Activated gamma-delta T cell (primary cell): ENCODE measurements around the gene NFIB.

Source experiments
- DNase-seq: peaks from one replicate; lab custom pipeline; 2025; lab: John Stamatoyannopoulos, UW

The NFIB gene

DNA sequence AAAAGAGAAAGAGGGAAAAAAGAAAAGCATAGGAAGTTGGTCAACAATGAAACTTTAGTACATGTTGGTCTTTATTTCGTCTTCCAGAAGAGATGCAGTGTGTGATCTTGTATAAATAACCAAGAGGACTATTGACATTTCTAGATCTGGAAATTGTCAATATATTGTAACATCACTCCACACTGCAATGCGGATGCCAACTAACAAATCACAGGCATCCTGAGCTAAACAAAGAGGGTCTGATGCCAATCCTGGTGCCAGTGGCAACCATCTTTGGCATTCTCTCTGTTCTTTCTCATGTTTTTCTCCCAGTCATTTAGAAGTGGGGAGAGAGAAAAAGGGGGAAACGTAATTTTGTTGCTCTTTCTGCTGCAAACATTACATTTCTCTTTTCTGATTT is 9.7 kb downstream of the NFIB start:
- no peak for DNase-seq

DNA sequence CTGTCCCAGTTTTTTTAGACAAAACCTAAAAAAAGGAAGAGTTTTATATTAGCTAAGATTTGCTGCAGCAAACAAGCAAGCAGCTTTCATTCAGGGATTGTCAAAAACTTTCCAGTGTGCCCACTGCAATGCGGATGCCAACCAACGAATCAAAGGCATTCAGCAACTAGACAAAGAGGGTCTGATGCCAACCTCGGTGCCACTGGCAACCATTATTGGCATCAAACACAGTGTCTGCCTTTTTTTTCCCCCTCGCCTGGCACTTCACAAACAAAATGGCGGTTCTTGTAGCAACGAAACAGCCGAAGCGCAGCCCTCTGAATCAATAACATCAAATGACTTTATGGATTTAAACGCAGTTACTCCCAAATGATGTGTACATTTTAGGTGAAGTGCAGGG is 10.4 kb downstream of the NFIB start:
- DNase-seq: no peak

DNA sequence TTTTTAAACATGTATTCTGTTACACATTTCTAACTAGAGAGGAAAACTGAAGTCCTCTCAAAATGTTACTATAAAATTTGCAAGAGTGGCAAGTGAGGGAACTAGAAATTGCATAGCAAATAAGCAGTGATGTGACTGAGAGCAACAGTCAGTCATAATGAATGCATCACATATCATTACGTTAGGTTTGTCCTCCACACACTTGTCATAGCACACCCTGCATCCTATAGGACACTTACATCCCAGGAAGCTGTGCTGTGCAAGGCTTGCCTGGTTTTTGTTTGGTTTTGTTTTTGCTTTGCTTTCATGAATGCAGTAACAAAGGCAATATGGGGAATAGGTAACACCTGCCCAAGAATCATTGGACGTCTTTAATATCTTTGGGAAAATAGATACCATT is 10.8 kb downstream of the NFIB start:
- DNase-seq: no peak

- DNase-seq: no peak
These were observed 11.5 kb downstream of the NFIB start for GRCh38 chr9:14302405-14302804.

GRCh38 chr9:14301583-14302021 is 12.3 kb downstream of the NFIB start:
- no peak for DNase-seq

DNA sequence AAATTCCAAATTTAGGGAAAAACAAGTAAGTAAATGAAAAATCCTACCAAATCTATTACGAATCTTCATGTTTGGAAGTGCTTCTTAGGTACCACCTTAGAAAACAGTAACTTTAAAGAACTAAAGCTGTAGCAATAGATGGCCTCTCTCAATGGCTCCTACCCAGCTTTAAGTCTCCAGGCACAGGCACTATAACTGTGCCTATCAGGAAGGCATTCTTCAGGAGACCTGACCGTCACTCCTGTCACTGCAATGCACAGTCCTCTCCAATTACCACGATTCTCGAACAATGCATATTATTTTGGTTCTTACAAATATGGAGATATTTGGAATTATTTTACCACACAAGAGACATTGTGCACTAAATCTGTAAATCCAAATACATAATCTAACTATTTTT is 12.9 kb downstream of the NFIB start:
- no peak for DNase-seq

GRCh38 chr9:14300588-14300987 is 13.4 kb downstream of the NFIB start:
- no peak for DNase-seq

- DNase-seq: no peak
These were observed 13.9 kb downstream of the NFIB start for GRCh38 chr9:14300040-14300439.

GRCh38 chr9:14298601-14299022 is 15.3 kb downstream of the NFIB start:
- DNase-seq: no peak

GRCh38 chr9:14296495-14297113 is 17.3 kb downstream of the NFIB start:
- DNase-seq: no peak

- DNase-seq: no peak
These were observed 19.3 kb downstream of the NFIB start for GRCh38 chr9:14294659-14295058.

DNA sequence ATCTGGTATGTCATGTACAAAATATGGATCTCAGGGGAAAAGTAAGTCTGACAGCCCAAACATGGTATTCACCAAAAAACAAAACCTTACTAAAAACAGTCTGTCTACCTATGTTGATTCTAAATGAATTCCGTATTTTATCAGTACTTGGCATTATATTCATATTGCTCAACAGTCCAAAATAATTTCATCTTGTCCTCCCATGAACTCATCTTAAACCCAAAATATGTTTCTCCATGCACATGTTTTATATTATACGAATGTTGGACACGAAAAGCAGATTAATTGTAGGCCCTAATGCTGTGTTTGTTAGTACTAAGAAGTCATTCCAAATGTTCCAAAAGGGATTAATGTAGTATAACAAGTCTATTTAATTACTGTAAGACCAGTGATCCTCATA is 20.1 kb downstream of the NFIB start:
- DNase-seq: no peak

DNA sequence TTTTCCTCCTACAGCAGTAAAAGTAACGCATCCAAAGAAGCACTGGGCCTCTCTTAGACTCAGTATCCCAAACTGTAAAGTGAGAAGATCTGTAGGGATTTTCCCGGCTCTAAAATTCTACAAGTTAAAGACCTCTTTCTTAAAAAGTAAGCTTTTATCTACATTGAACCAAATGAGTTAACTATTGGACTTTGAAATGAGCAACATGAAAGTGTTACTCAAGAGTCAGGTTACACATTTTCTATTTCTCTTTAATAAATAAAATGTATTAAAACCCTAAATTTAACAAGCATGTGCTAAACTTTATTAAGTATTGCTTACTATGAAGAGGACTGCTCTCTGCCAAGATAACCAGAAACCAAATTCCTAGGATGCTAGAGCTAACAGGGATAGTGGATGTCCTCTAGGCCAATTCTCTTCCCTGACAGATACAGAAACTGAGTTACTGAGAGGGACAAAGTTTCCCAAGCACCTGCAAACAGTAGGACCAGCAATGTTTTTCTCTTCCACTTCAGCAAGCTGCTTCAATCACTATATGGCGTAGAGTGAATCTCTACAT is 21.7 kb downstream of the NFIB start:
- no peak for DNase-seq

- no peak for DNase-seq
These were observed 24.0 kb downstream of the NFIB start for GRCh38 chr9:14289916-14290315.

GRCh38 chr9:14288433-14288832 is 25.5 kb downstream of the NFIB start:
- DNase-seq: no peak

DNA sequence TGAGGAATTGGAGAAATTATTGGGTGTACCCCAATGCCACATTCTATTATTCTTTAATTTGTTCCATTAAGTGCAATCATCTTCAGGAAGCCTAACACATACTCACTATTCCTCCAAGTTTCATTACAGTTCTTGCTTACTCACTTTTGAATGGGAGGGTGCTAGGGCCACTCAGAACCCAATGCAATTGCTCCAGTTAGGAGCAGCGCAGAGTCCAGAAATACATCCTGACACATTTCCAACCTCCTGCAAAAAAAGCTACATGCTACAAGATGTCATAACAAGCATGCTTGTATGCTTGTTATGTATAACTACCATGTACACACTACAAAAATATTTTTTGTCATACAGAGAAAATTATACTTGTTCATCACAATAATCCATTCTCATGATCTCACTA is 27.8 kb downstream of the NFIB start:
- no peak for DNase-seq

DNA sequence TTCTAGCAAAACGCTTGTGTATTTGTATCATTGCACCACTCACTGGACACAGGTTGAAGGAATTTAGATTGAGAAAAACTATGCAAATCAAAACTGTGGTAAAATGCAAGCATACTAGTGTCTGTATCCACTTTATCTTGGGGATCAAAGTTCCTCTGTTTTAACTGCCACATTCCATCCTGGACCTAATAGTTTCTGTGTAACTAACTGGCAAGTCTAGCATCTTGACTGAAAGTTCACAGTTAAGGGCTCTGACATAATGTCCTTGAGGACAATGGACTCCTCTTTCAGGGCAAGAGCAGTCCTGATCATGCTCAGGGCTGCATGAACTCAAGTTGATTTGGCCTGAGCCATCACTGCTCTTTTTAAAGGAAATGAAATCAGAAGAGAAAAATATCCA is 30.7 kb downstream of the NFIB start:
- DNase-seq: no peak

DNA sequence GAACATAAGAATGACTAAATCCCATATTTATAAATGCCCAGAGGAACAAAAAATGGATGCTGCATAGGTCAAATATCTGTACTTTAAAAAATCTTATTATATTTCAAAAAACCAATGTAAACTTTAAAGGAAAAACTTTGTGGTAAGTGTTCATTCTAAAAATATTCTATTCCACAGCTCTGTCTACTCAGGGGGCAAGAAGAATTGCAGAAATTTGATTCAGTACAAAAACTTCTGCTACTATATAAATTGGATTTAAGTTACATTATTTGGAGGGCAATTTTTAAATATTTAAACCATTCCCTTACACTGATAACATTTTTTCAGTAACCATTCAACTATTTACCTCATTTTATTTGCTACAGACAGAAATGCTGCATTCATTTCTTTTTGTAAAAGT is 32.1 kb downstream of the NFIB start:
- DNase-seq: no peak

DNA sequence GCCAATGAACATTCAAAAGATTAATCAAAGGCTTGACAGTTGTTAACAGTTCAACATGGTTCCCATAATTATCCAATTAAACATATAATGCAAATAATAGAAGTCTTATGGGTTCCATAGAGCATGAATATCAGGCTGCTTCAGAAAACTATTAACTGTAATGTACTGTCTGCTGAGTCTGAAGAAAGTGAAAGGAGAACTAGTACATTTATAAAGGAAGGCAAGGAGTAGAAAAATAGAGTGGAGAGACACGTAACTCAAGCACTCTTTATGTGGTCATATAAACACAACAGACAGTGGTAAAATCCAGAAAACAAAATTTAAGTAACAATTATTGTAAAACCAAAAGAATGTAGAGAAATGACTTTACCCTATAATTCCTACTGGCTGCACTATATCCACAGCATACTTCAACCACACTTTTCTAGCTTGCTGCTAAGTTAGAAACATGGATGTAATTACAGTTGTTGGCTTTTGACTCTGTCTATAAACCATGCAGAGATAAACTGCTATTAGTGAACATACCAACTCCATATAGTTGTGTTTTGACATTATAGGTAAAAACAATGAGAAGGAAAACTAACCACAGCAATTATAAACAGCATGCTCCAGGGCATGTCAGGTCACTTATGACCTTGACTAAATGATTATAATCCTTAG is 32.7 kb downstream of the NFIB start:
- no peak for DNase-seq

- no peak for DNase-seq
These were observed 34.3 kb downstream of the NFIB start for GRCh38 chr9:14279671-14280070.

- DNase-seq: no peak
These were observed 35.6 kb downstream of the NFIB start for GRCh38 chr9:14278291-14278721.

DNA sequence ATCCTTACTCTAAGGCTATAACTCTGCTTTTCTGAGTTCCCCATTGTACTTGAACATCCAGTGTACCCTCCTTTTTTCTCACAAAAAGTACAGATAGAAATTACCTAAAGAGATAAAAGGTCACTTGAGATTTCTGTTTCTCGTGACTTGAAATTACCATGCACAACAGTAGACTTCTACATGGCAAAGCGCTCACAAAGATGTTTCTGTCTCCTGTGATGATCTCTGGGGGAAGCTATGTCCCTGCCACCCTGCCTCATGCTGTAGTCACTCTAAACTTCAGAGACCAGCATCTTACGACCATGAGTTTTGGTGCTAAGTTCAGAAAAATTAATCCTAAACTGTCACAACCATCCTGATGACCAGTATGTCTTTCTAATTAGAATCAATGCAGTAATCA is 36.2 kb downstream of the NFIB start:
- DNase-seq: no peak

DNA sequence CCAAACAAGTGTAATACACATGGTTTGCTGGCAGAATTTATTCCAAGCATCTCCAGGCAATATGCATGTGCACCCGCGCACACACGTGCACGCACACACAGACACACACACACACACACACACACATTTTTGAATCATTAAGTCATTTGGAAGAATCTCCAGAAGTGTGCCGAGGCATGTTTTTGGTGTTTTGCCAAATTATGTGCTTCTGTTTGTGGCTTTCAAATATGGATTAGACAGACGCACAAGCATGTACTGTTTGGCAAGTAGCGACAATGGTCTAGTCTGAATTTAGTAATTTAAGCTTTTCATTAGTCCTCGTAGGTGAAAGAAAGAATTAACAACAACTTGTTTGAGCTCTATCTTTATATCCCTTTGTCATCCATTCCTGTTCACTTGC is 36.7 kb downstream of the NFIB start:
- no peak for DNase-seq

GRCh38 chr9:14275331-14275730 is 38.6 kb downstream of the NFIB start:
- no peak for DNase-seq
